ENCODE measurements around the gene TMEM273. TPM values are rescaled to one million over a fixed set of nuclear protein-coding genes. Genes with fewer than 3 reads are reported as not detected.

Gene TMEM273
- total RNA-seq, 4 donors from 2014 or later: 3.2 to 12.2 (median 7.1) TPM

DNA sequence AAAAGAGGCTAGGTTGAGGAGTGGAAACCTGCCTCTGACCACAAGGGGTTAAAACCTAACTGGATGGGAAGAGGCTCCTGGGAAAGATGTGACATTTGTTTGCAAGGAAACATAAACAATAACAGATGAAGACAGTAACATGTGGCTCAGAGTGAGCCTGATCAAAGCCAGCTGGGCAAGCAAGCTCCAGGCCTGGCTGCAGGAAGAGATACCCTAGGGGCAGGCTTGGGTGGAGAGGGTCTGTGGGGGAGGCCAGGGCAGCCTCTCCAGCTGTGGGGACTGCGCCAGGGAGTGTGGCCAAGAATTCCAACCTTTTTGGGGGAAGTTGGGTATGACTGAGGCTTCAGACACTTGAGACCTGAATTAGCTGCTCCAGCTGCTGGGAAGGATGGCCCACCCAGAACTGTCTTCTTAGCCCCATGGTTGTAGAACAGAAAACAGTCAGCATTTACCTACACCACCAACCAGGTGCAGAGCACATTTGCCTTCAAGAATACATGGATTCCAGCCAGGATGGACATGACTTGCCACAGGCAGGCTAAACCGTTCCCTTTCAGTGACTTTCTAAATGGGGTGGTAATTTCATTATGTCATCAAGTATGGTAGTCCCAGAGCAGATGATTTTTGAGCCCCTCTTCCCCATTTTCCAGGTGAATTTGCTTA, 44.0 kb downstream of the TMEM273 start:
- H3K4me3 ChIP-seq (ENCODE audit: low read depth, poor library complexity, severe bottlenecking): no peak overlapping the region
- 58 to 71% methylated on average over 2 of the region's 2 CpGs for WGBS, 2 donors
- intact Hi-C loops (cut with DNase I; ENCODE audit: low total_unique reads): no loop called here
- TF ChIP-seq, protein P1, sequence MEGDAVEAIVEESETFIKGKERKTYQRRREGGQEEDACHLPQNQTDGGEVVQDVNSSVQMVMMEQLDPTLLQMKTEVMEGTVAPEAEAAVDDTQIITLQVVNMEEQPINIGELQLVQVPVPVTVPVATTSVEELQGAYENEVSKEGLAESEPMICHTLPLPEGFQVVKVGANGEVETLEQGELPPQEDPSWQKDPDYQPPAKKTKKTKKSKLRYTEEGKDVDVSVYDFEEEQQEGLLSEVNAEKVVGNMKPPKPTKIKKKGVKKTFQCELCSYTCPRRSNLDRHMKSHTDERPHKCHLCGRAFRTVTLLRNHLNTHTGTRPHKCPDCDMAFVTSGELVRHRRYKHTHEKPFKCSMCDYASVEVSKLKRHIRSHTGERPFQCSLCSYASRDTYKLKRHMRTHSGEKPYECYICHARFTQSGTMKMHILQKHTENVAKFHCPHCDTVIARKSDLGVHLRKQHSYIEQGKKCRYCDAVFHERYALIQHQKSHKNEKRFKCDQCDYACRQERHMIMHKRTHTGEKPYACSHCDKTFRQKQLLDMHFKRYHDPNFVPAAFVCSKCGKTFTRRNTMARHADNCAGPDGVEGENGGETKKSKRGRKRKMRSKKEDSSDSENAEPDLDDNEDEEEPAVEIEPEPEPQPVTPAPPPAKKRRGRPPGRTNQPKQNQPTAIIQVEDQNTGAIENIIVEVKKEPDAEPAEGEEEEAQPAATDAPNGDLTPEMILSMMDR (IDR thresholded peaks at IDR 0.05): no peak
- TF ChIP-seq POLR2A (IDR thresholded peaks at IDR 0.05): no peak
- DNase-seq (ENCODE audit: low spot score in 2 of 2): no peak

DNA sequence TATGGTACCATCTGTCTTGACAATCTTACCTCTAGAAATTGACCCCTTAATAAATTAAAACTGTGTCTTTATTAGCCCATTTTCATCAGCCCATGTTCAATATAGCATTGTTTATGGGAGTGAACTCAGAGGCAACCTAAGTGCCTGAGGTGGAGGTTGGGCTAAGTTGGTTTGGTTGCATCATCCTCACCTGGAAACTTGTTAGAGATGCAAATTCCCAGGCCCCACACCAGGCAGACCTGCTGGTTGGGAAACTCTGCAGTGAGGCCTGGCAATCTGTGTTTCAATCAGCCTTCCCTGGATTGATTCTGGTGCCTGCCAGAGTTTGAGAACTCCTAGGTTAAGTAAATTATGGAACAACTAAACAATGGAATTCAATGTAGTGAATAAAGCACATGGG, 44.9 kb downstream of the TMEM273 start:
- no peak for DNase-seq (ENCODE audit: low spot score in 2 of 2)
- no peak for TF ChIP-seq POLR2A (IDR thresholded peaks at IDR 0.05)
- TF ChIP-seq, protein P1 (IDR thresholded peaks at IDR 0.05): no peak
- intact Hi-C loops (cut with DNase I; ENCODE audit: low total_unique reads): no loop called here
- H3K4me3 ChIP-seq (ENCODE audit: low read depth, poor library complexity, severe bottlenecking): no peak overlapping the region

DNA sequence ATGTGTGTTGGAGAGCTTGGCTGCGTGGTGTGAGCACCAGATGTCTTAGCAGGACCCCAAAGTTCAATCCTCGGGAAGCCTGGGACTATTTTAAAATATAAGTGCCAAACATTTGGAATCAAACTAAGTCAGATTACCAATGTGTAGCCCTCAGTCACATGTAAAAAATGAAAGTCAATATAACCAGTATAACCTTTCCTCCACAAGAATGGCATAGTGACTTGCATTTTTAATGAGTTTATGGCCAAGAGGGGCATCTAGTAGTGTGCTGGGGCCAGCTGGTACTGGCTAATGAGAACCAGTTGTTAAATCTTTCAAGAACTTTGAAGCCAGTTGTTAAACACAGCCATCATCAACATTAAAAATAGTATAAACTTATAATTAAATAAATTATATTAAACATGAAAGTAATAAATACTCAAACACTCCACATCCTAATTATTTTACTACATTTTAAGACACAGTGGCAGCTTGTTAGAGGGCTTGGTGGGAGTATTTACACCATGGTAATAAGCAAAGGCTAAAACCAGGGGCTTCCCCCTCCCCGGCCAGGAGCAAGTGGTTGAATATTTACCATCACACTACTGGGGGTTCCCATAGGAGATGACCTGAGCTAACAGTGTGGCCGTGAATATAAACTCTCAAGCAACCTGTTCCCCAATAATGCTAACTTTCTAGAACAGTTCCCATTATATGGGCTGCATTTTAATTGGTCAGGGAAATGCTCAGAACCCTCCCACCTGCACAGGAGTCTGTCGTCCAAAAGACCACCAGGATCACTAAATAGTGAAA, 46.5 kb downstream of the TMEM273 start:
- TF ChIP-seq, protein P1 (IDR thresholded peaks at IDR 0.05): no peak
- TF ChIP-seq POLR2A (IDR thresholded peaks at IDR 0.05): no peak
- no peak overlapping the region for H3K4me3 ChIP-seq (ENCODE audit: low read depth, poor library complexity, severe bottlenecking)
- intact Hi-C loops (cut with DNase I; ENCODE audit: low total_unique reads): no loop called here
- WGBS, 2 donors: 79 to 81% methylated on average over 5 of the region's 5 CpGs
- no peak for DNase-seq (ENCODE audit: low spot score in 2 of 2)

DNA sequence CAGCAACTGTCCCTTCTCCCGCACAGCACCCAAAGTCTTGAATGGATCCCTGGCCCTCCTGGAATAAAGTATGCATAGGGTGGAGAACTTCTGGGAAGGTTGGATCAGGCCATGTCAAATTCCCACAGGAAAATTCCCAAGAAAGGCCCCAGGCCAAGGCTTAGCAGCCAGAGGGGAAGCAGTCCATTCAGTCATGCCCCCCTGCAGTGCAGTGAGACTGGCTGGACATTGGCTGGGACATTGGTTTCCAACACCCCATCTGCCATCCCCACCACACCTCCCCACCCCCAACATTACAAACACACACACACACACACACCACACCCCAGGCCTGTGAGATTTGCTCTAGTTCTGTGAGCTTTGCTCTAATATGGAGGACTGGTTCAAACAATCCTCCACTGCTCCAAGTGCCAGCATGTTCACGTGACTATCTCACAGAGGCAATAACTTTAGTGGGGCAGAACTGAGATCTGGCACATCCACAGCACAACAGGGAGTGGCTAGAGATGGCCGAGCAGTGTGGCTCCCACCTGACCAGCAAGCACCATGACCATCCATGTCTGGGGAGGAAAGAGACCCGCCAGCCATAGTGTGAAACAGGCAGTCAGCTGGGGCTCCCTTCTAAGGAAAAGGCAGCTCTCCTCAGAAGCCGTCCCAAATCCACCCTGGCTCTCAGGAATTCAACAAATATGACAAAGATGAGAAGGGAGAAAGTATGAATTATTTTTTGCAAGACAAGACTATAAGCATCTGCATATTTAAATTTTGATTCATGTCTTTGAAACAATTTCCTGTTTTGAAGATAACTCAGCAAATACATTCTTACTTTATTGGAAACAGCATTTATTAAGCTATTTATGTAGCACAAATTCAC, 47.6 kb downstream of the TMEM273 start:
- WGBS, 2 donors: 74 to 78% methylated on average over 5 of the region's 5 CpGs
- TF ChIP-seq, protein P1 (IDR thresholded peaks at IDR 0.05): no peak
- TF ChIP-seq POLR2A (IDR thresholded peaks at IDR 0.05): no peak
- no peak overlapping the region for H3K4me3 ChIP-seq (ENCODE audit: low read depth, poor library complexity, severe bottlenecking)
- no peak for DNase-seq (ENCODE audit: low spot score in 2 of 2)
- intact Hi-C loops (cut with DNase I; ENCODE audit: low total_unique reads): no loop called here

DNA sequence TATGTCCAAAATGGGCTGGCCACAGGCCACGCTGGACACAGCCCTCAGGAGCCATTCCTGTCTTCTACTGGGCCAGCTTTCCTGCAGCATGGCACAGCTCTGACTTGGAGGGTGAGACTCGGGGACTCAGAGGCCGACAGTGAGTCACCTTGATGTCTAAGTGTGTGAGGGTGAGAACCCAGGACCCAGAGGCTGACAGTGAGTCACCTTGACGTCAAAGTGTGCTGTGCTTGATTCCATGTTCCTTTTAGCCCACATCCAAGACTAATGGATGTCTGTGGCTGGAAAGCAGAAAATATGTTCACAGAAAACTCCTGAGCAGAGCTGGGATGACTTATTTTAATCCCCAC, 48.4 kb downstream of the TMEM273 start:
- intact Hi-C loops (cut with DNase I; ENCODE audit: low total_unique reads): no loop called here
- no peak overlapping the region for H3K4me3 ChIP-seq (ENCODE audit: low read depth, poor library complexity, severe bottlenecking)
- TF ChIP-seq POLR2A (IDR thresholded peaks at IDR 0.05): no peak
- TF ChIP-seq, protein P1 (IDR thresholded peaks at IDR 0.05): no peak
- 66 to 81% methylated on average over 4 of the region's 4 CpGs for WGBS, 2 donors
- DNase-seq (ENCODE audit: low spot score in 2 of 2): no peak

Measured in lower leg skin (tissue), 4 donors.